HG03095 (cell line): Measurements from ENCODE around the gene NUDT21.

ENCODE experiments used
- ATAC-seq: cut with Tn5 transposase; IDR thresholded peaks from one replicate; pipeline ENCODE4 v1.9.1; 2021; ENCODE audit warnings: moderate library complexity; ENCODE audit not compliant: unreplicated experiment

The NUDT21 gene

GRCh38 chr16:56463153-56463552, 12.0 kb upstream of the NUDT21 start:
- no peak for ATAC-seq

- no peak for ATAC-seq
Observed at GRCh38 chr16:56462064-56462796, 11.1 kb upstream of the NUDT21 start.

- ATAC-seq = no peak
Observed at GRCh38 chr16:56460101-56460500, 9.0 kb upstream of the NUDT21 start.

- no peak for ATAC-seq
Observed at GRCh38 chr16:56457927-56458470, 6.9 kb upstream of the NUDT21 start.

DNA sequence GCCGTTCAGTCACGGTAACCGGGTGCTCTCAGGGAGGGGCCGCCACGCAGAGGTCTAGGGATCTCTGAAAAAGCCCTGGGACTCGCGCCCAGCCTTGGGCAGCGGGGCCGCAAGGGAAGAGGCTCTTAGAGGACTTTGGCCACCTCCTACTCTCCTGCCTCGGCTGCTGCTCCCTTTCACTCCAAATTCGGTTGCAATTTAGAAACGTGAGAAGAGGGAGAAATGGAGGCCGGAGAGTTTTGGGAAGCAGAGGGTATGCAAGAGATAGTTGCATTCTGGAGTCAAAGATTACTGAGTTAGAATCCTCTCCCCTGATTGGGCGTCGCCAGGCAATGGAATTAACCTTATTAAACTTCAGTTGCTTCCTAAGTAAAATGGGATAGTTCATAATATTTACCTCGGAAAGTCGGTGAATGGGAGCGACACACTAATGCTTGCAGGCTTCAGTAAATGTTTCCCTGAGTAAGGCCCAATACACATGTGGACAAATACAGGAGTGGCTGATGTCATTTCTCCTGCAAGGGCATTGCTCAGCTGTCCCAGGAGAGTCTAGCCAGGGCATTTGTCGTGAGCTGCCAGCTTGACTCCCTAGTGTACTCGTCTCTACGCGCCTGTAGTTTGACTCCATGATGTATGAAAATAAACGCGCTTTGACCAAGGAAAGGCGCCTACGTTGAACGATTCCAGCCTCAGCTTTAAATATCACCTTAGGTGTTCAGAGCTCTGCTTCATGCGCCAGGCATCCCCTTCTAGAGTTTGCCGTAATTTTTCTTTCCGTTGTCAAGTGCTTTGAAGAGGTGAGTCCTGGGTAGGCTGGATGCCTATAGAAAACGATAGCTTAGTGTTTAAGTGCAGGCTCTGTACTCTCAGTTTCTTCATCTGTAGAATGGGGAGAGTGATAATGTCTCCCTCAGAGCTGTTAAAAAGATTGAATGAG, 889 bp upstream of the NUDT21 start:
- peak; percentile 30 for ATAC-seq

DNA sequence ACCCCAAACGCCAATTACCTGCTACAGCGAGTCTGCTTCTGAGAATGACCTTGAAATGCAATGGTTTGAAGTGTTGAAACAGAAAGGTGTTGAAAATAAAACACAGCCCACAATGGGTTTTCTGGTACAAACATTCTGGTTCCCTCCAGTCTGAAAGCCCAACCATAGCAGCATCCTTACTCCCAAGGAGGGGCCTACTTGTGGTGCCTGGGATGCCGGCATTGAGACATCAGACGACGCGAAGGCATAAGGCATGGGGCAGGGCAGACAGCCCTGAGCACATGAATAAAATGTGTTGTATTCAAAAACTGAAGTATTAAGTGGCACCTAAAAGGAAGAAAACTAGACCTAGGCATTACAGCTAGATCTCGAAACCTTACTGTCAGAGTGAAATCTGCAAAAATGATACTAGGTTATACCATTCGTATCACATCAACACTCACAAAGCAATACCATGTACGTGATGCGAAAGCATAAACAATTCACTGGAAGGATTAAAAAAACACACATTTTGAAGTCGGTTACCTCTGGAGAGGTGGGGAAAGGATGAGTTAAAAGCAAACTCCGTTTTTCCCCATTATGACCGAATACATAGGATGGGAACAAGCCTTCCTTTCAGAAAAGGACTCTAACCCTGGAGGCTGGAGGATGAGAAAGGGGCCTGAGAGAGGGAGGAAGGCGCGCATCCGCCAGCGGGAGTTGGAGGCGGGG, 702 bp downstream of the NUDT21 start:
- peak; percentile 22 for ATAC-seq

- no peak for ATAC-seq
Observed at GRCh38 chr16:56448005-56448404, 3.1 kb downstream of the NUDT21 start.

GRCh38 chr16:56447286-56447685, 3.8 kb downstream of the NUDT21 start:
- ATAC-seq = no peak

DNA sequence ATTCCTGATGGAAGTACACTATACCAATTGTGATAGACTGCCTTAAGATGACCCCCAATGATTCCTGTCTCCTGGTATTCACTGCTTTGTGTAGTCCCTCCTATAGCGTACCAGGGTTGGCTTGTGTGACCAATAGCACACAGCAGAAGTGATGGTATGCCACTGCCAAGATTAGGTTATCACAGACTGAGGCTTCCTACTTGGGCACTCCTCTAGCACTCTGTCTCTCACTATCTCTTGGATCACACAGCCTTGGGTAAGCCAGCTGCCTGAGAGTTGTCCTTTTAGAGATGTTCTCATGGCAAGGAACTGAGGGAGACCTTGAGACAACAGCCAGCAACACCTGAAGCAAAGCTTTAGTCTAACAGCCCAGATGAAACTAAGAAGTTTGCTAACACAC, 13.1 kb downstream of the NUDT21 start:
- ATAC-seq = no peak

DNA sequence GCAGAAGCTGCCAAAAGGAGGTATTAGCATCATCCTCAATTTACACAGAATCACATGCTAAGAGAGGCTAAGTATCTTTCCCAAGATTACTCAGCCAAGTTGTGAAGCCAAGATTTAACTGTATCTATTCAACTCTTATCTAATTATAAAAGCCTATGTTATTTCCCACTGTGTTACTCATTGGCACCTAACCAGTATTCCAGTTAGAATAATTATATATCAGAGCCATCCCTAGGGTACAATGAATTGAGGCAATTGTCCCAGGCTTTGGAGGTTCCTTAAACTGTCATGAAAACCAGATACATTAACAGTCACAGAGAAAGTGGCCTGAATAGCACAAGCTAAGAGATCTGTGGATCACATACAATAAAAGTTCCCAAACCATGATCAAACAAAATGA, 14.9 kb downstream of the NUDT21 start:
- no peak for ATAC-seq

GRCh38 chr16:56428091-56428490, 23.0 kb downstream of the NUDT21 start:
- ATAC-seq = no peak

DNA sequence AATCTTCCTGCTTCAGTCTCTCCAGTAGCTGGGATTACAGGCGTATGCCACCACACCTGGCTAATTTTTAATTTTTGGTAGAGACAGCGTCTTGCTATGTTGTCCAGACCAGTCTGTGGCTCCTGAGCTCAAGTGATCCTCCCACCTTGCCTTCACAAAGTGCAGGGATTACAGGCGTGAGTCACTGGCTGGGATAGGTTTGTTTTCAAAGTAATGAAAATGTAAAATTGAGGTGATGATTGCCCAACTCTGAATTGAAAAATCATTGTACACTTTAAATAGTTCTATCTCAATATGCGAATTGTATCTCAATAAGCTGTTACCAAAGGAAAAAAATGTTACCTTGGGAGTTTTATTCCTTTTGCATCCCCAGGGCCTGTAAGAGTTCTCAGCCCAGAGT, 24.5 kb downstream of the NUDT21 start:
- ATAC-seq = no peak

DNA sequence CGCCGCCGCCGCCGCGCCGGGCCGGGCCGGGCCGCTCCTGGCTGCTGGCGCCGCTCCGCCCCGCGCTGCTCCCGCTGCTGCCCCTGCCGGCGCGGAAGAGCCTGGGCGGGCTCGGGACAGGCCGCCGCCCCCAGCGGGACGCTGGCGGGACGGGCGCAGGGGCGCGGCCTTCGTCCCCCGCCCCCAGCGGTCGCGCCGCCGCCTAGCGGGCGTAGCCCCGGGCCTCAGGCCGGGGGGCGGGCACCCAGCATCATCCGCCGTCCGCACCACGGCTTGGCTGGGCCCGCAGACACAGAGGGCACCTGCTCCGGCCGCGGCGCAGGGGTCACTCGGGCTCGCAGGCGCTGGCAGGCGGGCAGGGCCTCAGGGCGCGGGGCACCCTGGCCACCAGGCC, 25.7 kb downstream of the NUDT21 start, which contains the start of gene AMFR:
TSS of gene AMFR (minus strand) at position 107 of the 394 bp plus-strand sequence. CDS start 218 bp downstream, outside the sequence.
- peak; percentile 67 for ATAC-seq

DNA sequence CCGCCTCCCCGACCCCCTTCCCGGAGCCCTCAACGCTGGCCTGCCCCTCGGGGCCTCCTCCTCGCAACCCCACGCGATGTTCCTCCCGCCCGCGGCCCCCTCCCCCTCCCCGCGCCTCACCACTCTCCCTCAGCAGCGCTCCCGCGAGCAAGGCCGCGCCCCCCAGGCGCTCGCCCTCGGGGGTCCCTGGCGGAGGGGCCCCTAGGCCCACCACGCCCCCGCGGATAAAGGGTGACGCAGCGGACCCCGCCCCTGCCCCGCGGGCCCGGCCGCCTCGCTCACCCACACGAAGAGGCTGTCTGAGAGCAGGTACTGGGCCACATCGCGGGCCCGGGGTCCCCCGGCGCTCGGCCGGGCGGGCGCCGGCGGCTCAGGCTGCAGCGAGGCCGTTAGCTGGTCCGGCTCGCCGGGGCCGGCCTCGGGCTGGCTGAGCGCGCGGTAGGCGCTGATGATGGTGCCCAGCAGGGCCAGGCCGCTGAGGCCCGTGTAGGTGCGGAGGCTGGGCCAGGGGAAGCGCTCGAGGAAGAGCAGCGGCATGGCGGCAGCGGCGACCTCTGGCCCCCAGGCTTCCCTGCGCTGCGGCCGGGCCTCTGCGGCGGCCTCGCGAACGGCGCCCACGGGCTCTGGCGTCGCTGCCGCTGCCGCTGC, 26.2 kb downstream of the NUDT21 start:
- ATAC-seq = peak; percentile 27

- no peak for ATAC-seq
Observed at GRCh38 chr16:56424404-56424764, 26.7 kb downstream of the NUDT21 start.

DNA sequence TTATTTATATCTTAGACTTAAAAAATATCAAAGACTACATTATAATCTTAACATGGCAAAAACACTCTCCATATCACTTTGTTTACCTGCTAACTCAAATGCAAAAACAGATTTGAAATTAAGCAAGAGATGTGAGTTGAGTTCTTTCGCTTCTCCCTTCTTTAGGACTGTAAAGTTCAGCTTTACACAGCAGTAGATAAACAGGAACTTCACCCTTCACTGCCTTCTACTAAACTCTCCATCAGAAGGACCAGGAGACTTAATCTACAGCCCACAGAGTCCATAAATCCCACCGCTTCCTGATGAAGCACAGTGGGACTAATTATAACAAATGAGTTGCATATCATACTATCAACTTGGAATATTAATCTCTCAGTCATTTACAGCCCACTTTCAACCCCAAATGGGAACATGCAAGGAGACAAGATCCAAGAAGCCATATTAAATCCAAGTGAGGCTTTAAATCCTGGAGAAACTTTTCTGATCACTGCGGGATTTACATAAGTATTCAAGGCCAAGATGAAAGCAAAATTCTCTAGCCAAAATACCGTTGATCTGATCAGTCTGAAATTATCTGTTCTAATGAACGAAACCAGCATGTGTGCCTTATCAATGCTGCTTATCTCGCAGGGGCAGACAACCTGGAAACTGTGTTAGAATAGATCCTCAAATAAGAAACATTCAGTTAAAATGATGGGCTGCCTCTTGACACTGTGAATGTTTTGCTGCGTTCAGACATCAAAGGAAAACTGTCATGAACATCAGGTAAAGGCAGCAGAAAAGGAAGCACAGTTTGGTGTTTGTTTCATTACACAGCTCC, 27.3 kb downstream of the NUDT21 start:
- ATAC-seq = no peak

GRCh38 chr16:56422896-56423441, 28.2 kb downstream of the NUDT21 start:
- no peak for ATAC-seq

DNA sequence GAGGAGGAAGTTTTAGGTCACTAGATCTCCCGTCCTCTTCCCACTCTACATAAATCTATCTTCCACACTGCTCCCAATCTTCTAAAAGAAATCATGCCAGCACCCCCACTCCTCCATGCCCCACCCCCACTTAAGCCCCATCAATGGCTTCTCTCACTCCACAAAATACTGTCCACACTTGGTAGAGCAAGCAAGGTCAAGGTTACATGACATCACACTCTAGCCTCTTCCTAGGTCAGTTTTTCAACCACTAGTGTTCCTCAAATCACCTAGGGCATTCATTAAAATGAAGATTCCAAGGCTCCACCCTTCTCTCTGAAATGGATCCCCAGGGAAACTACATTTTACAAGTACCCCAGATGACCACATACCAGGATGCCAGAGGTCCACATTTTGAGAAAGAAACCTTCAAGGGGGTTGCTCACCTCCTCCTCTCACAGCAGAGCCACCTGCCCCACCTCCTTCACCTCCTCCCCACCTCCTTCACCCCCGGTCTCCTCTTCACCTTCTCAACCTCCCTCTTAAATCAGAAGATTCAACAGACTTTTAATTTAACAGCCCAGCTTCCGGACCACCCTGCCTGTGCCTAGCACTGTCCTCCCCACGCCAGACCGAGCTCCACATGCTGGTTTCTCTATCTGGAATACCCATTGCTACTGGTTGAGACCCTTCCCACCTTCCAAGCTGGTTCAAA, 29.0 kb downstream of the NUDT21 start:
- no peak for ATAC-seq

DNA sequence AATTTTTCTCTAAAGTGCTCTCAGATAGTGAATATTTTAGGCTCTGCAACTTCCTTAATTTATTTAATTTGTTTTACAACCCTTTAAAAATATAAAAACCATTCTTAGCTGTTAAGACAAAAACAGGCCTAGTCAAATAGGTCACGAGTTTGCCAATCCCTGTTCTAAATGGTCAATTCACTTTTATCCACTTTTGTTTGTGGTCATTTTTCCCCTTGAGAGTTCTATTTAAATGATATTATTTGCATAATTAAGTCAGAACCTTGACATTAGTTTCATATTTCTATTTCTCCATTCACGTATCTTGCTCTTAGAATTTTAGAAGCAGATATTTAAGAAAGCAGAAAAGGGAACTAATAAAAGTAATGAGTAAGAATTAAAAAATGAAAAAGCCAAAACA, 29.8 kb downstream of the NUDT21 start:
- ATAC-seq = no peak
